GM21529 (cell line): ENCODE measurements around the gene PRKRIP1.
"Not testable (repeated sequence)": the region's sequence is repeated elsewhere in the genome, so short reads cannot be mapped to it uniquely, and the experiment has no call there.

Experiments used
- ATAC-seq: cut with Tn5 transposase; IDR thresholded peaks from one replicate; pipeline ENCODE4 v1.9.1; 2021; ENCODE audit not compliant: unreplicated experiment

The PRKRIP1 gene

GRCh38 chr7:102474736-102475435, 78.7 kb downstream of the PRKRIP1 start:
- not testable (repeated sequence) for ATAC-seq
